ENCODE data around the gene SCNN1A.

GRCh38 chr12:6374028-6374785, 1.2 kb downstream of the SCNN1A start:
- TF ChIP-seq CTCF (IDR thresholded peaks at IDR 0.05) (no peak), POLR2A (IDR thresholded peaks at IDR 0.05) (no peak), POLR2AphosphoS5 (IDR thresholded peaks at IDR 0.05) (no peak)

Data from sigmoid colon (tissue), 4 donors.